Heart left ventricle (tissue), 13 donors: ENCODE data around the gene RLN3.

Source experiments
- CTCF ChIP-seq, 12 donors: fragments of 200-600 bp; sonication (generic) in 4 of 12; IDR thresholded peaks; one replicate each; pipeline versions ENCODE4 v1.5.0 to v1.8.0; 2018 to 2022; ENCODE audit warnings: antibody characterized with exemption in 12 of 12, mild to moderate bottlenecking in 5 of 12
- POLR2A ChIP-seq, 2 donors: fragments of 450-650 bp; IDR thresholded peaks; one replicate each; pipeline ENCODE4 v1.6.1; 2017; ENCODE audit warnings: antibody characterized with exemption in 2 of 2, mild to moderate bottlenecking in 2 of 2, moderate library complexity in 2 of 2
- donor health status: ischemic (EF 13 %, LVEDD 7.1; RV severe dilation, severe dysfunction).
- donor health status: DM: no; HTN: yes; CAD: no.
- donor health status: DM: no; HTN: no; CAD: no.
- donor health status: ischemic (EF 25% LVEDD 6.9; RV normal size, moderate dysfunction).
- donor health status: ischemic (EF 25% LVEDD 5.7; RV mildly dilated, moderate dysfunction).
- donor health status: ischemic (EF 35%, LVEDD 5.7; RV mildly dilated, moderate dysfunction).
- donor health status: nonischemic (EF 11% LVEDD 7.7; RV severe dilation, severe dysfunction).
- donor health status: DM: yes; HTN: yes; CAD: no.
- donor health status: PGD.
- donor health status: ischemic (EF 29% LVEDD 5.4; RV normal size, mild dysfunction).
- donor health status: nonischemic (EF 23%, LVEDD 6.1; RV moderate dilation, normal function).

- no peak for TF ChIP-seq CTCF (IDR thresholded peaks at IDR 0.05)
- no peak for TF ChIP-seq POLR2A (IDR thresholded peaks at IDR 0.05)
These were observed 46.5 kb upstream of the RLN3 start for GRCh38 chr19:13981467-13981866.
